22Rv1 (cell line): ENCODE results near the gene KISS1.
"Not testable (repeated sequence)": the region's sequence is repeated elsewhere in the genome, so short reads cannot be mapped to it uniquely, and the experiment has no call there.

Experiments
- ZFX ChIP-seq: fragments of 450-650 bp; IDR thresholded peaks from 2 replicates; pipeline ENCODE4 v1.6.1; 2017; ENCODE audit warnings: antibody characterized with exemption, borderline replicate concordance
- TF ChIP-seq, protein P1 (sequence below): fragments of 450-650 bp; IDR thresholded peaks from 2 replicates; pipeline ENCODE4 v1.5.1; 2017; ENCODE audit warnings: mild to moderate bottlenecking

DNA sequence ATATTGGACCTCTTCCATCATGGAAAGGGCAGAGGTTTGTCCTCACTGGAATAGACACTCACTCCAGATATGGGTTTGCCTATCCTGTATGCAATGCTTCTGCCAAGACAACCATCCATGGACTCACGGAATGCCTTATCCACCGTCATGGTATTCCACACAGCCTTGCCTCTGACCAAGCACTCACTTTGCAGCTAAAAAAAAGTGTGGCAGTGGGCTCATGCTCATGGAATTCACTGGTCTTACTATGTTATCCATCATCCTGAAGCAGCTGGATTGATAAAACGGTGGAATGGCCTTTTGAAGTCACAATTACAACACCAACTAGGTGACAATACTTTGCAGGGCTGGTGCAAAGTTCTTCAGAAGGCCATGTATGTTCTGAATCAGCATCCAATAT, 43.1 kb upstream of the KISS1 start:
- TF ChIP-seq, protein P1, sequence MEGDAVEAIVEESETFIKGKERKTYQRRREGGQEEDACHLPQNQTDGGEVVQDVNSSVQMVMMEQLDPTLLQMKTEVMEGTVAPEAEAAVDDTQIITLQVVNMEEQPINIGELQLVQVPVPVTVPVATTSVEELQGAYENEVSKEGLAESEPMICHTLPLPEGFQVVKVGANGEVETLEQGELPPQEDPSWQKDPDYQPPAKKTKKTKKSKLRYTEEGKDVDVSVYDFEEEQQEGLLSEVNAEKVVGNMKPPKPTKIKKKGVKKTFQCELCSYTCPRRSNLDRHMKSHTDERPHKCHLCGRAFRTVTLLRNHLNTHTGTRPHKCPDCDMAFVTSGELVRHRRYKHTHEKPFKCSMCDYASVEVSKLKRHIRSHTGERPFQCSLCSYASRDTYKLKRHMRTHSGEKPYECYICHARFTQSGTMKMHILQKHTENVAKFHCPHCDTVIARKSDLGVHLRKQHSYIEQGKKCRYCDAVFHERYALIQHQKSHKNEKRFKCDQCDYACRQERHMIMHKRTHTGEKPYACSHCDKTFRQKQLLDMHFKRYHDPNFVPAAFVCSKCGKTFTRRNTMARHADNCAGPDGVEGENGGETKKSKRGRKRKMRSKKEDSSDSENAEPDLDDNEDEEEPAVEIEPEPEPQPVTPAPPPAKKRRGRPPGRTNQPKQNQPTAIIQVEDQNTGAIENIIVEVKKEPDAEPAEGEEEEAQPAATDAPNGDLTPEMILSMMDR, result not testable (repeated sequence)
- not testable (repeated sequence) for TF ChIP-seq ZFX
